ENCODE data around the gene CUL4A.
"Not testable (repeated sequence)": the region's sequence is repeated elsewhere in the genome, so short reads cannot be mapped to it uniquely, and the experiment has no call there.

CUL4A gene

GRCh38 chr13:113260996-113261395, 51.6 kb downstream of the CUL4A start:
- DNase-seq (ENCODE audit: insufficient read length, low spot score) (no peak), FAIRE-seq (no peak)
- TF ChIP-seq, protein P1, sequence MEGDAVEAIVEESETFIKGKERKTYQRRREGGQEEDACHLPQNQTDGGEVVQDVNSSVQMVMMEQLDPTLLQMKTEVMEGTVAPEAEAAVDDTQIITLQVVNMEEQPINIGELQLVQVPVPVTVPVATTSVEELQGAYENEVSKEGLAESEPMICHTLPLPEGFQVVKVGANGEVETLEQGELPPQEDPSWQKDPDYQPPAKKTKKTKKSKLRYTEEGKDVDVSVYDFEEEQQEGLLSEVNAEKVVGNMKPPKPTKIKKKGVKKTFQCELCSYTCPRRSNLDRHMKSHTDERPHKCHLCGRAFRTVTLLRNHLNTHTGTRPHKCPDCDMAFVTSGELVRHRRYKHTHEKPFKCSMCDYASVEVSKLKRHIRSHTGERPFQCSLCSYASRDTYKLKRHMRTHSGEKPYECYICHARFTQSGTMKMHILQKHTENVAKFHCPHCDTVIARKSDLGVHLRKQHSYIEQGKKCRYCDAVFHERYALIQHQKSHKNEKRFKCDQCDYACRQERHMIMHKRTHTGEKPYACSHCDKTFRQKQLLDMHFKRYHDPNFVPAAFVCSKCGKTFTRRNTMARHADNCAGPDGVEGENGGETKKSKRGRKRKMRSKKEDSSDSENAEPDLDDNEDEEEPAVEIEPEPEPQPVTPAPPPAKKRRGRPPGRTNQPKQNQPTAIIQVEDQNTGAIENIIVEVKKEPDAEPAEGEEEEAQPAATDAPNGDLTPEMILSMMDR (IDR thresholded peaks at IDR 0.05; ENCODE audit: insufficient read depth, missing control alignments): no peak

- FAIRE-seq: not testable (repeated sequence)
Measured at GRCh38 chr13:113263016-113263415, 53.6 kb downstream of the CUL4A start.

GRCh38 chr13:113267642-113268405, 58.4 kb downstream of the CUL4A start:
- FAIRE-seq (no peak), DNase-seq (ENCODE audit: insufficient read length, low spot score) (no peak)
- TF ChIP-seq, protein P1 (IDR thresholded peaks at IDR 0.05; ENCODE audit: insufficient read depth, missing control alignments): no peak

More at GRCh38 chr13:113263016-113263415, 53.6 kb downstream of the CUL4A start:
- DNase-seq (ENCODE audit: insufficient read length, low spot score): not testable (repeated sequence)

DNA sequence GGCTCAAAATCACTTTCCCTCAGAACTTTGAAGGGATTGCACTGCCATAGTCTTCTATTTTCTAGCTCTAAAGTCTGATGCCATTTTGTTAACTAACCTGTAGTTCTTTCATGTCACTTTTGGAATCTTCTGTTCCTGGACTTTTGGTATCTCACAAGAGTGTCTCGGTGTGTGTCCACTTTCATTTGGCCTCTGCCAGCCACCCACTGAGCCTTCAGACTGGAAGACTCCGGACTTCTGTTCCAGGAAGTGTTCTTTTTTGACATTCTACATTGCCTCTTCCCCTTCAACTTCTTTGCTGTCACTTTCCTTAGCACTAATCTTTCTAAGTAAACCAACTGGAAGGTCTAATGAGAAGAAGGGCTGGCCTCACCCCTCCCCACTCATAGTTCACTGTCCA, 62.6 kb downstream of the CUL4A start:
- DNase-seq (ENCODE audit: insufficient read length, low spot score) (no peak), FAIRE-seq (no peak)
- TF ChIP-seq, protein P1 (IDR thresholded peaks at IDR 0.05; ENCODE audit: insufficient read depth, missing control alignments): no peak

DNA sequence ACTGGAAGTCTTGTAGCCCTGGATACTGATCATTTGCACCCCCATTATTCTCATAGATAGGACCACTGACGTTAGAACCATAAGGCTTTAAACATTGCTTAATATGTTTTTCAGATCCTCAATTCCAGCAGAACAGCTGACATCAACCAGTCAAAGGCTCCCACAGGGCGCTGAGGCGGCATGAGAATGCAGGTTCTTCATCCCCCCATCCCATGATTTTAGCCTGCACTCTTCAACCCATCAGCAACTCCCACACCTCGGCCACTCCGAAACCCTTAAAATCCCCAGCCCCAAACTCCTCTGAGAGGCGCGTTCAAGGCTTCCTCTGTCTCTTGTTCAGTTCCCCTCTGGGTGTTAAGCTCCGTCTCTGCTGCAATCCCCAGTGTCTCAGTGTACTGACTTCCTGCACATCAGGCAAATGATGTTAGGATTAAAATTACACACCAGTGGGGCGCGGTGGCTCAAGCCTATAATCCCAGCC, 63.3 kb downstream of the CUL4A start:
- FAIRE-seq (no peak), DNase-seq (ENCODE audit: insufficient read length, low spot score) (no peak)
- TF ChIP-seq, protein P1 (IDR thresholded peaks at IDR 0.05; ENCODE audit: insufficient read depth, missing control alignments): no peak

- FAIRE-seq (no peak), DNase-seq (ENCODE audit: insufficient read length, low spot score) (no peak)
- TF ChIP-seq, protein P1 (IDR thresholded peaks at IDR 0.05; ENCODE audit: insufficient read depth, missing control alignments): no peak
Measured at GRCh38 chr13:113273321-113273720, 63.9 kb downstream of the CUL4A start.

DNA sequence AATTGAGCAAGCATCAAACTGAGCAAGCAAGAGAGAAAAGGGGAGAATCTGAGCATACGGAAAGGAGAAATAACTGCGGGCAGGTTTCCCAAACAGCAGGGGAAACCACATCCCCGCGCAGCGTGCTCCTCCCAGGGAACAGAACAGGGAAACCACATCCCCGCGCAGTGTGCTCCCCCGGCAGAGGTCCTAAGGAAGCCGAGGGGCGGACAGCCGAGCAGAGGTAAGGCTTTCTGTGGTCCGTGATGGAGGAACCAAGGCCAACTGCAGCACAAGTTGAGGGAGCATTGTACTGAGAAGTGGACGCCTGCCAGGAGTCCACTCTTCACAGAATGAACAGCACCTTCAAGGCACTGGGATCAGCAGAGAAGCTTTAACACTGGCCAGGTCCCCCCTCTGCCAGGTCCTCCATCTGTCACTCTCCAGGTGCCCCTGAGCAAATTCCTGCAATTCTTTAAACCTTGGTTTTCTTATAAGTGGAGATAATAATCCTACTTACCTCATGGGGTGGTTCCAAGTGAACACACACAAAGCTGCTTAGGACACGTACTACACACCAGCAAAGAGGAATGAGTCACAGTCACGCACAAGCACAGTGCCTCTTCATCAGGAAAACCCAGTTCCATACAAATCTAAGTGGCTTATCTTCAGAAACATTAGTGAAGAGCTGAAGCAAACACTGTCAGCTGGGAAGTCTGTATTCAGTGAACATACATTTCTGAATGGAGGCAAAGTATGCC, 64.6 kb downstream of the CUL4A start:
- FAIRE-seq: no peak
- DNase-seq (ENCODE audit: insufficient read length, low spot score): no peak
- TF ChIP-seq, protein P1 (IDR thresholded peaks at IDR 0.05; ENCODE audit: insufficient read depth, missing control alignments): no peak

All from D721Med (cell line).